Osteoblast (primary cell): ENCODE measurements around the gene SEH1L. TPM values are rescaled to one million over a fixed set of nuclear protein-coding genes. Genes with fewer than 3 reads are reported as not detected.
"Not testable (repeated sequence)": the region's sequence is repeated elsewhere in the genome, so short reads cannot be mapped to it uniquely, and the experiment has no call there.

Source experiments
- DNase-seq: peaks from one replicate; pipeline ENCODE4 v3.0.0; 2011; ENCODE audit warnings: low spot score, mixed read lengths; ENCODE audit not compliant: insufficient read length; ENCODE audit errors: missing footprints
- H2AFZ ChIP-seq: 2 replicates; pipeline ENCODE4 v1.6.0; 2011; ENCODE audit warnings: mild to moderate bottlenecking, low read length
- H3K27ac ChIP-seq: 2 replicates; pipeline ENCODE4 v1.5.1; 2011; ENCODE audit warnings: mild to moderate bottlenecking, low read depth, low read length, moderate library complexity
- H3K27me3 ChIP-seq: 2 replicates; pipeline ENCODE4 v1.6.0; 2012; ENCODE audit warnings: mild to moderate bottlenecking, control low read depth, inconsistent platforms, low read length, moderate library complexity; ENCODE audit not compliant: insufficient read depth
- H3K36me3 ChIP-seq: 2 replicates; pipeline ENCODE4 v1.5.1; 2011; ENCODE audit warnings: mild to moderate bottlenecking, low read length, control low read depth, moderate library complexity; ENCODE audit not compliant: insufficient read depth
- H3K4me1 ChIP-seq: 2 replicates; pipeline ENCODE4 v1.5.1; 2011; ENCODE audit warnings: mild to moderate bottlenecking, low read length, control low read depth, moderate library complexity; ENCODE audit not compliant: insufficient read depth
- H3K4me2 ChIP-seq: 2 replicates; pipeline ENCODE4 v1.6.0; 2011; ENCODE audit warnings: mild to moderate bottlenecking, low read length; ENCODE audit not compliant: insufficient read depth
- H3K4me3 ChIP-seq: fragments of 200-600 bp; sonication (generic); 3 replicates; pipeline ENCODE4 v1.5.1; 2012; ENCODE audit warnings: mild to moderate bottlenecking, low read length, inconsistent platforms; ENCODE audit not compliant: insufficient read depth
- H3K79me2 ChIP-seq: 2 replicates; pipeline ENCODE4 v1.6.0; 2012; ENCODE audit warnings: mild to moderate bottlenecking, low read length, control low read depth, inconsistent platforms; ENCODE audit not compliant: insufficient read depth
- H3K9me3 ChIP-seq: 2 replicates; pipeline ENCODE4 v1.5.1; 2011; ENCODE audit warnings: low read depth, low read length, control low read depth
- H4K20me1 ChIP-seq: 2 replicates; pipeline ENCODE4 v1.6.0; 2012; ENCODE audit warnings: mild to moderate bottlenecking, low read length, control low read depth; ENCODE audit not compliant: insufficient read depth
- total RNA-seq: library from RNA; depleted of rRNA; stranded (reverse); fragments of >200 nt; gene quantifications from 2 replicates; pipeline ENCODE4 v1.2.3, GENCODE V29; 2012
- TF ChIP-seq, protein P1 (sequence below): IDR thresholded peaks from 2 replicates; pipeline ENCODE4 v1.5.1; 2011; ENCODE audit warnings: mild to moderate bottlenecking, low read depth, low read length, moderate library complexity; ENCODE audit errors: extremely low read depth

SEH1L gene
- total RNA-seq, 1 donor, result 51.0 TPM

- Histone ChIP-seq H3K27me3 (no peaks in the 10 kb centered on the region), H2AFZ (no peak overlapping the region), H3K4me2 (no peak overlapping the region), H3K4me1 (peaks cover 14% of the 10 kb centered on the region), H3K36me3 (no peaks in the 10 kb centered on the region), H3K79me2 (peaks cover 84% of the 10 kb centered on the region), H4K20me1 (peaks cover 18% of the 10 kb centered on the region), H3K27ac (no peak overlapping the region), H3K4me3 (no peak overlapping the region), H3K9me3 (no peaks in the 10 kb centered on the region)
- no peak for DNase-seq
- TF ChIP-seq, protein P1, sequence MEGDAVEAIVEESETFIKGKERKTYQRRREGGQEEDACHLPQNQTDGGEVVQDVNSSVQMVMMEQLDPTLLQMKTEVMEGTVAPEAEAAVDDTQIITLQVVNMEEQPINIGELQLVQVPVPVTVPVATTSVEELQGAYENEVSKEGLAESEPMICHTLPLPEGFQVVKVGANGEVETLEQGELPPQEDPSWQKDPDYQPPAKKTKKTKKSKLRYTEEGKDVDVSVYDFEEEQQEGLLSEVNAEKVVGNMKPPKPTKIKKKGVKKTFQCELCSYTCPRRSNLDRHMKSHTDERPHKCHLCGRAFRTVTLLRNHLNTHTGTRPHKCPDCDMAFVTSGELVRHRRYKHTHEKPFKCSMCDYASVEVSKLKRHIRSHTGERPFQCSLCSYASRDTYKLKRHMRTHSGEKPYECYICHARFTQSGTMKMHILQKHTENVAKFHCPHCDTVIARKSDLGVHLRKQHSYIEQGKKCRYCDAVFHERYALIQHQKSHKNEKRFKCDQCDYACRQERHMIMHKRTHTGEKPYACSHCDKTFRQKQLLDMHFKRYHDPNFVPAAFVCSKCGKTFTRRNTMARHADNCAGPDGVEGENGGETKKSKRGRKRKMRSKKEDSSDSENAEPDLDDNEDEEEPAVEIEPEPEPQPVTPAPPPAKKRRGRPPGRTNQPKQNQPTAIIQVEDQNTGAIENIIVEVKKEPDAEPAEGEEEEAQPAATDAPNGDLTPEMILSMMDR, result no peak
These were observed 47.6 kb downstream of the SEH1L start for GRCh38 chr18:12995424-12995823.

DNA sequence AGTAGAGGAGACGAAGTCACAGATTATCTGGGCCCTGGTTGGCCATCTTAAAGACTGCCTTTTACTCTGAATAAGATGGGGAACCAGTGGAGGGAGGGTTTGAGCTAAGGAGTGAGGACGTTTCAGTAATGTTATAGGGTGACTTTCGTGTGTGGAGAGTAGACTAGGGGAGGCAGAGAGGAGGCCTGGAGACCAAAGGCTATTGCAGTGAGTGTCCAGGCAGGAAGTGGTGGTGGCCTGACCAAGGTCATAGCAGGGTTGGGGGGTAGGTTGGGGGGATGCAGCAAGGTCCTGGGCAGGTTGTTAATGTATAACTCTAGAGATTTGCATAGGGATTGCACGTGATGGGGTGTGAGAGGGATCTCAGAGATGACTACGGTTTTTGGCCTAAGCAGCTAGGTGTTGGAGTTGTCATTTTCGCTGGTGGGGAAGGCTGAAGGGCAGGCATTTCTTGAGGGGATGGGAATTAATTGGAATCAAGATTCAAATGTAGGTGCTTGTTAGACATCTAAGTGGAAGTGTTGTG is 48.2 kb downstream of the SEH1L start:
- Histone ChIP-seq H3K4me3 (no peak overlapping the region), H3K4me2 (no peak overlapping the region), H2AFZ (no peak overlapping the region), H3K27me3 (no peaks in the 10 kb centered on the region), H3K4me1 (peaks cover 11% of the 10 kb centered on the region), H3K36me3 (no peaks in the 10 kb centered on the region), H3K79me2 (peaks cover 89% of the 10 kb centered on the region), H3K27ac (no peak overlapping the region), H4K20me1 (peaks cover 18% of the 10 kb centered on the region), H3K9me3 (no peaks in the 10 kb centered on the region)
- DNase-seq, result no peak
- TF ChIP-seq, protein P1, result no peak

DNA sequence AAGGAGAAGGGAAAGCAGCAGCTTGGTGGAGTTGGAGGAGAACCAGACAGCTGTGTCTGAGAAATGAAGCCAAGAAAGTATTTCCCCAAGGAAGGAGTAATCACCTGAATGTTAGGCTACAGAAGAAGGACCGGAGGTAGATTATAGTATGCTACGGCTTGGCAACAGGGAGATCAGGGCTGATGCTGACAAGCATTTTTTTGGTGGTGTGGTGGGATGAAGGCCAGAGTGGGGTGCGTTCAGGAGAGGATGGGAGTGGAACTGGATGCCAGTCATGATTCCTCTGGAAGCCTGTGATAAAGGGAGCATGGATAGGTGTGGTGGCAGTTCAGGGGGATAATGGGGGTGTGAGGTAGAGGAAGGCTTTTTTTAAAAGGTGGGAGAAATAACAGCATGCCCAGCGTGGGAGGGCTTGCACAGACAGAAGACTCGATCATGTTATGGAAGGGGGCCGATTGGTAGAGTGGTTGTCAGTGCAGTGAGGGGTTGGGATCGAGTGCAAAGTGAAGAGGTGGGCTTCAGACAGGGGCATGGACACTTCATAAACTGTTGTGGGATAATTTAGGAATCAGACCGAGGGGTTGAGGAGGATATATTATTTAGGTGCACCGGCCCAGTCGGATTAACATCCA is 49.0 kb downstream of the SEH1L start:
- H3K36me3 ChIP-seq, result no peaks in the 10 kb centered on the region
- H3K27me3 ChIP-seq, result no peaks in the 10 kb centered on the region
- H2AFZ ChIP-seq, result no peak overlapping the region
- H3K79me2 ChIP-seq, result peaks cover 93% of the 10 kb centered on the region
- TF ChIP-seq, protein P1, result no peak
- no peak for DNase-seq
- peaks cover 18% of the 10 kb centered on the region for H4K20me1 ChIP-seq
- H3K27ac ChIP-seq, result no peak overlapping the region
- no peak overlapping the region for H3K4me2 ChIP-seq
- peaks cover 11% of the 10 kb centered on the region for H3K4me1 ChIP-seq
- no peaks in the 10 kb centered on the region for H3K9me3 ChIP-seq
- no peak overlapping the region for H3K4me3 ChIP-seq

- H3K9me3 ChIP-seq, H3K4me1 ChIP-seq, H3K4me2 ChIP-seq, H3K27ac ChIP-seq, H3K4me3 ChIP-seq, H2AFZ ChIP-seq, H3K27me3 ChIP-seq, H3K36me3 ChIP-seq, DNase-seq: not testable (repeated sequence)
- Histone ChIP-seq H3K79me2 (peaks cover 87% of the 10 kb centered on the region), H4K20me1 (peaks cover 18% of the 10 kb centered on the region)
These were observed 49.5 kb downstream of the SEH1L start for GRCh38 chr18:12997330-12997729.
